Neuronal stem cell (in vitro differentiated cells): ENCODE measurements around the gene PCDHB5.
"Not testable (repeated sequence)": the region's sequence is repeated elsewhere in the genome, so short reads cannot be mapped to it uniquely, and the experiment has no call there.

Experiments used
- DNase-seq: peaks from one replicate; pipeline ENCODE4 v3.0.0-alpha.2; 2013; ENCODE audit warnings: low spot score
- H2AFZ ChIP-seq: one replicate; pipeline ENCODE4 v1.6.1; 2013; ENCODE audit warnings: mild to moderate bottlenecking, low read length, inconsistent platforms
- H2AK5ac ChIP-seq: 2 replicates; pipeline ENCODE4 v1.6.1; 2013; ENCODE audit warnings: low read depth, mild to moderate bottlenecking, inconsistent platforms, low read length, moderate library complexity, mixed read lengths
- H2BK120ac ChIP-seq: 2 replicates; pipeline ENCODE4 v1.6.1; 2013; ENCODE audit warnings: low read depth, mild to moderate bottlenecking, inconsistent platforms, low read length, moderate library complexity, mixed read lengths
- H2BK12ac ChIP-seq: one replicate; pipeline ENCODE4 v1.6.1; 2013; ENCODE audit warnings: low read length, inconsistent platforms
- H2BK15ac ChIP-seq: 2 replicates; pipeline ENCODE4 v1.6.1; 2013; ENCODE audit warnings: mild to moderate bottlenecking, low read length, inconsistent platforms, mixed read lengths
- H2BK5ac ChIP-seq: one replicate; pipeline ENCODE4 v1.6.1; 2013; ENCODE audit warnings: inconsistent platforms, mild to moderate bottlenecking, low read length, moderate library complexity
- H3K14ac ChIP-seq: one replicate; pipeline ENCODE4 v1.6.1; 2013; ENCODE audit warnings: low read length, inconsistent platforms
- H3K18ac ChIP-seq: 2 replicates; pipeline ENCODE4 v1.6.1; 2013; ENCODE audit warnings: low read length, inconsistent platforms
- H3K23ac ChIP-seq: 2 replicates; pipeline ENCODE4 v1.6.1; 2013; ENCODE audit warnings: low read depth, mild to moderate bottlenecking, mixed read lengths, low read length, inconsistent platforms; ENCODE audit not compliant: poor library complexity
- H3K27ac ChIP-seq: replicated peaks from 3 replicates; pipeline ENCODE4 v1.5.1; 2013; ENCODE audit warnings: low read length, inconsistent platforms
- H3K27me3 ChIP-seq, 3 experiments: 2 replicates each; pipeline ENCODE4 v1.6.1; 2013; ENCODE audit warnings: low read length in 3 of 3, mild to moderate bottlenecking in 2 of 3, inconsistent platforms in 1 of 3, low read depth in 1 of 3, mixed read lengths in 1 of 3, moderate library complexity in 1 of 3; ENCODE audit not compliant: control insufficient read depth in 3 of 3, insufficient read depth in 3 of 3
- H3K36me3 ChIP-seq, 2 donors: replicated peaks in 1 of 2; 2 replicates each; pipeline ENCODE4 v1.6.1; 2013; ENCODE audit warnings: low read length in 2 of 2; ENCODE audit not compliant: control insufficient read depth in 2 of 2, insufficient read depth in 2 of 2
- H3K4ac ChIP-seq: 2 replicates; pipeline ENCODE4 v1.6.1; 2013; ENCODE audit warnings: inconsistent platforms, mild to moderate bottlenecking, low read length, moderate library complexity
- H3K4me1 ChIP-seq, 2 donors: 1 replicate in 1 of 2; 2 replicates in 1 of 2; pipeline ENCODE4 v1.6.1; 2013; ENCODE audit warnings: low read length in 2 of 2, low read depth in 1 of 2; ENCODE audit not compliant: control insufficient read depth in 2 of 2, insufficient read depth in 1 of 2
- H3K4me2 ChIP-seq: one replicate; pipeline ENCODE4 v1.6.1; 2013; ENCODE audit warnings: mild to moderate bottlenecking, low read length, inconsistent platforms; ENCODE audit not compliant: insufficient read depth, poor library complexity, severe bottlenecking
- H3K4me3 ChIP-seq, 2 donors: 2 replicates each; pipeline ENCODE4 v1.5.1; 2013; ENCODE audit warnings: low read length in 2 of 2, mild to moderate bottlenecking in 2 of 2, inconsistent platforms in 1 of 2, moderate library complexity in 1 of 2
- H3K79me1 ChIP-seq: one replicate; pipeline ENCODE4 v1.6.1; 2013; ENCODE audit warnings: low read depth, mild to moderate bottlenecking, inconsistent platforms, low read length, moderate library complexity
- H3K9ac ChIP-seq: one replicate; pipeline ENCODE4 v1.6.1; 2013; ENCODE audit warnings: mild to moderate bottlenecking, low read depth, low read length, inconsistent platforms; ENCODE audit not compliant: poor library complexity
- H3K9me3 ChIP-seq, 2 donors: replicated peaks in 1 of 2; 2 replicates each; pipeline versions ENCODE3 to v1.6.1; 2013; ENCODE audit warnings: low read length in 2 of 2, mild to moderate bottlenecking in 2 of 2, inconsistent platforms in 1 of 2, low read depth in 1 of 2, mixed read lengths in 1 of 2, moderate library complexity in 1 of 2; ENCODE audit not compliant: control insufficient read depth in 2 of 2, insufficient read depth in 1 of 2
- H4K8ac ChIP-seq: one replicate; pipeline ENCODE4 v1.6.1; 2013; ENCODE audit warnings: low read depth, mild to moderate bottlenecking, inconsistent platforms, low read length, moderate library complexity
- H4K91ac ChIP-seq: one replicate; pipeline ENCODE4 v1.6.1; 2013; ENCODE audit warnings: low read length, low read depth, mild to moderate bottlenecking, inconsistent platforms; ENCODE audit not compliant: poor library complexity
- WGBS, 2 donors: extraction: QIAGEN DNeasy Blood & Tissue Kit; methylation state at CpG; one replicate each; pipeline ENCODE4 v1.1.7; 2013; ENCODE audit warnings: missing lambda C conversion rate in 2 of 2, mixed read lengths in 1 of 2; ENCODE audit not compliant: insufficient read length in 2 of 2, insufficient replicate concordance in 1 of 2; ENCODE audit errors: extremely low coverage in 2 of 2; 5-methylcytosine and 5-hydroxymethylcytosine counted together

PCDHB5 gene

DNA sequence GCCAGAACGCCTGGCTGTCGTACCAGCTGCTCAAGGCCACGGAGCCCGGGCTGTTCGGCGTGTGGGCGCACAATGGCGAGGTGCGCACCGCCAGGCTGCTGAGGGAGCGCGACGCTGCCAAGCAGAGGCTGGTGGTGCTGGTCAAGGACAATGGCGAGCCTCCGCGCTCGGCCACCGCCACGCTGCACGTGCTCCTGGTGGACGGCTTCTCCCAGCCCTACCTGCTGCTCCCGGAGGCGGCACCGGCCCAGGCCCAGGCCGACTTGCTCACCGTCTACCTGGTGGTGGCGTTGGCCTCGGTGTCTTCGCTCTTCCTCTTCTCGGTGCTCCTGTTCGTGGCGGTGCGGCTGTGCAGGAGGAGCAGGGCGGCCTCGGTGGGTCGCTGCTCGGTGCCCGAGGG, 38.4 kb upstream of the PCDHB5 start:
- H3K14ac ChIP-seq, H3K4me2 ChIP-seq, H3K18ac ChIP-seq, H4K91ac ChIP-seq, H3K27ac ChIP-seq, H3K23ac ChIP-seq, H3K4ac ChIP-seq, DNase-seq, H3K79me1 ChIP-seq, H4K8ac ChIP-seq, H2BK5ac ChIP-seq, H2AK5ac ChIP-seq, H2BK15ac ChIP-seq, H2BK12ac ChIP-seq, H3K27me3 ChIP-seq, H3K4me3 ChIP-seq, H2BK120ac ChIP-seq, H3K4me1 ChIP-seq, H2AFZ ChIP-seq, H3K9ac ChIP-seq: not testable (repeated sequence)
- Histone ChIP-seq H3K9me3 (peaks cover 27 to 62% of the 10 kb centered on the region in 2 donors), H3K36me3 (peaks cover 19 to 54% of the 10 kb centered on the region in 2 donors)
- WGBS, 2 donors, result no CpG with 5 or more reads among the region's 38 CpGs

DNA sequence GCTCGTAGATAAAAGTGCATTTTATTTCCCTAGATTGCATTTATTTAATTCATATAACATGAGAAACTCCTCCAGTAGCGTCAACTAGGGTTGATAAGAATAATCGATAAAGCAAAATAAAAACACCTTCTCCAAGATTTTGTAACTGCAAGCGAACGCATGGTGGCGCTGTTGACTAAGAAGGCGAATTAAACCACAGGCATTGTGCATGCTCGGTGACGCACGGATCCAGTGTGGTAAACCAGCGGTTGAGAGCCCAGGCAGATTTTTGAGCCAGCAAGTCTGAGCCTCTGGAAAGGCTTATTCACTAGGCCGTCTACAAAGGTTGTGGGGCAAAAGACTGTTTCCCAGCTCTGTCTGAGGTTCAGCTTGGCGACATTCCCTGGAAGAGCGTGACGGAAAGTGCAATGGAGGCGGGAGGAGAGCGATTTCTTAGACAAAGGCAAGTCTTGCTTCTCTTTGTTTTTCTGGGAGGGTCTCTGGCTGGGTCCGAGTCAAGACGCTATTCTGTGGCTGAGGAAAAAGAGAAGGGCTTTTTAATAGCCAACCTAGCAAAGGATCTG, 34.7 kb upstream of the PCDHB5 start, which contains the start of gene PCDHB3:
TSS of gene PCDHB3 (plus strand) at position 231 of the 563 bp plus-strand sequence. CDS start at position 408, 177 bp downstream.
- H2BK12ac ChIP-seq, result no peak within 1 kb of the TSS
- H3K9ac ChIP-seq, result no peak within 1 kb of the TSS
- H3K27me3 ChIP-seq, result no peaks in the 10 kb centered on the region
- H2BK15ac ChIP-seq, result no peak within 1 kb of the TSS
- WGBS, 2 donors, result no CpG with 5 or more reads among the region's 19 CpGs
- no peak for DNase-seq
- H3K23ac ChIP-seq, result no peak within 1 kb of the TSS
- peaks cover 30 to 70% of the 10 kb centered on the region in 2 donors for H3K9me3 ChIP-seq
- H3K4me1 ChIP-seq, result no peaks in the 10 kb centered on the region
- no peak within 1 kb of the TSS for H3K18ac ChIP-seq
- no peak within 1 kb of the TSS for H2AK5ac ChIP-seq
- H2BK5ac ChIP-seq, result no peak within 1 kb of the TSS
- peaks cover 20 to 55% of the 10 kb centered on the region in 2 donors for H3K36me3 ChIP-seq
- H3K14ac ChIP-seq, result no peak within 1 kb of the TSS
- H3K4me3 ChIP-seq, result no peak within 1 kb of the TSS
- H2BK120ac ChIP-seq, result no peak within 1 kb of the TSS
- no peak within 1 kb of the TSS for H4K91ac ChIP-seq
- H3K4me2 ChIP-seq, result no peak within 1 kb of the TSS
- no peak within 1 kb of the TSS for H3K27ac ChIP-seq
- H3K4ac ChIP-seq, result no peak within 1 kb of the TSS
- H2AFZ ChIP-seq, result no peak within 1 kb of the TSS
- no peak within 1 kb of the TSS for H4K8ac ChIP-seq
- H3K79me1 ChIP-seq, result peaks cover 1% of the 10 kb centered on the region

DNA sequence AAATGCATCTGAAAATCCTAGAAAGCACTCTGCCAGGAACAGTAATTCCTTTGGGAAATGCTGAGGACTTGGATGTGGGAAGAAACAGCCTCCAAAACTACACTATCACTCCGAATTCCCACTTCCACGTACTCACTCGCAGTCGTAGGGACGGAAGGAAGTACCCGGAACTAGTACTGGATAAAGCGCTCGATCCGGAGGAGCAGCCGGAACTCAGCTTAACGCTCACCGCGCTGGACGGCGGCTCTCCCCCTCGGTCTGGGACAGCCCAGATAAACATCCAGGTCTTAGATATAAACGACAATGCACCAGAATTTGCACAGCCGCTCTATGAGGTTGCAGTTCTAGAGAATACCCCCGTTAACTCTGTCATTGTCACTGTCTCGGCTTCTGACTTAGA, 33.9 kb upstream of the PCDHB5 start:
- Histone ChIP-seq H4K8ac (no peak overlapping the region), H3K27me3 (no peaks in the 10 kb centered on the region), H3K4me2 (no peak overlapping the region), H2BK15ac (no peak overlapping the region), H3K14ac (no peak overlapping the region), H3K36me3 (peaks cover 17 to 54% of the 10 kb centered on the region in 2 donors), H3K4me1 (no peaks in the 10 kb centered on the region), H3K18ac (no peak overlapping the region), H3K23ac (no peak overlapping the region), H2AK5ac (no peak overlapping the region), H3K4me3 (no peak overlapping the region), H2AFZ (no peak overlapping the region), H3K9me3 (peaks cover 25 to 69% of the 10 kb centered on the region in 2 donors), H2BK120ac (no peak overlapping the region), H2BK5ac (no peak overlapping the region), H3K79me1 (peaks cover 1% of the 10 kb centered on the region), H3K4ac (no peak overlapping the region), H4K91ac (no peak overlapping the region), H2BK12ac (no peak overlapping the region), H3K9ac (no peak overlapping the region), H3K27ac (no peak overlapping the region)
- no peak for DNase-seq
- WGBS, 2 donors, result no CpG with 5 or more reads among the region's 20 CpGs

DNA sequence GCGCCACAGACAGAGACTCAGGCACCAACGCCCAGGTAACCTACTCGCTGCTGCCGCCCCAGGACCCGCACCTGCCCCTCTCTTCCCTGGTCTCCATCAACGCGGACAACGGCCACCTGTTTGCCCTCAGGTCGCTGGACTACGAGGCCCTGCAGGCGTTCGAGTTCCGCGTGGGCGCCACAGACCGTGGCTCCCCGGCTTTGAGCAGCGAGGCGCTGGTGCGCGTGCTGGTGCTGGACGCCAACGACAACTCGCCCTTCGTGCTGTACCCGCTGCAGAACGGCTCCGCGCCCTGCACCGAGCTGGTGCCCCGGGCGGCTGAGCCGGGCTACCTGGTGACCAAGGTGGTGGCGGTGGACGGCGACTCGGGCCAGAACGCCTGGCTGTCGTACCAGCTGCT, 32.9 kb upstream of the PCDHB5 start:
- H3K18ac ChIP-seq, DNase-seq, H4K8ac ChIP-seq, H2BK12ac ChIP-seq, H3K79me1 ChIP-seq, H2BK15ac ChIP-seq, H2AFZ ChIP-seq, H3K14ac ChIP-seq, H3K4me1 ChIP-seq, H2BK120ac ChIP-seq, H2BK5ac ChIP-seq, H3K4ac ChIP-seq, H4K91ac ChIP-seq, H3K9ac ChIP-seq, H2AK5ac ChIP-seq, H3K4me2 ChIP-seq, H3K4me3 ChIP-seq, H3K23ac ChIP-seq, H3K27me3 ChIP-seq, H3K27ac ChIP-seq: not testable (repeated sequence)
- Histone ChIP-seq H3K36me3 (peaks cover 17 to 52% of the 10 kb centered on the region in 2 donors), H3K9me3 (peaks cover 25 to 66% of the 10 kb centered on the region in 2 donors)
- no CpG with 5 or more reads among the region's 39 CpGs for WGBS, 2 donors
